SK-N-DZ (cell line): ENCODE data around the gene MRPS25.
"Not testable (repeated sequence)": the region's sequence is repeated elsewhere in the genome, so short reads cannot be mapped to it uniquely, and the experiment has no call there.

Experiments used
- DNase-seq: peaks from one replicate; pipeline ENCODE4 v3.0.0-alpha.2; 2015; ENCODE audit warnings: low spot score

The MRPS25 gene

GRCh38 chr3:15043408-15044171 is 21.5 kb downstream of the MRPS25 start:
- DNase-seq: no peak

- no peak for DNase-seq
Measured at GRCh38 chr3:15042936-15043335, 22.2 kb downstream of the MRPS25 start.

- DNase-seq: no peak
Measured at GRCh38 chr3:15041950-15042349, 23.2 kb downstream of the MRPS25 start.

GRCh38 chr3:15040844-15041243 is 24.3 kb downstream of the MRPS25 start:
- DNase-seq: no peak

GRCh38 chr3:15038306-15038705 is 26.8 kb downstream of the MRPS25 start:
- no peak for DNase-seq

GRCh38 chr3:15033103-15033502 is 32.0 kb downstream of the MRPS25 start:
- DNase-seq: no peak

GRCh38 chr3:15032650-15033049 is 32.5 kb downstream of the MRPS25 start:
- DNase-seq: no peak

- no peak for DNase-seq
Measured at GRCh38 chr3:15029625-15030024, 35.5 kb downstream of the MRPS25 start.

GRCh38 chr3:15023719-15024118 is 41.4 kb downstream of the MRPS25 start:
- DNase-seq: no peak

- DNase-seq: no peak
Measured at GRCh38 chr3:15023249-15023648, 41.9 kb downstream of the MRPS25 start.

GRCh38 chr3:15017191-15017590 is 47.9 kb downstream of the MRPS25 start:
- DNase-seq: no peak

GRCh38 chr3:15015456-15015855 is 49.7 kb downstream of the MRPS25 start:
- no peak for DNase-seq

- DNase-seq: no peak
Measured at GRCh38 chr3:15014606-15015328, 50.3 kb downstream of the MRPS25 start.

GRCh38 chr3:15011174-15011573 is 53.9 kb downstream of the MRPS25 start:
- no peak for DNase-seq

GRCh38 chr3:15010664-15011063 is 54.5 kb downstream of the MRPS25 start:
- no peak for DNase-seq

- DNase-seq: no peak
Measured at GRCh38 chr3:15009167-15009566, 55.9 kb downstream of the MRPS25 start.

GRCh38 chr3:15007681-15008141 is 57.4 kb downstream of the MRPS25 start:
- DNase-seq: no peak

- DNase-seq: not testable (repeated sequence)
Measured at GRCh38 chr3:14999182-14999581, 65.9 kb downstream of the MRPS25 start.
